Measurements from ENCODE around the gene OTOA.
"Not testable (repeated sequence)": the region's sequence is repeated elsewhere in the genome, so short reads cannot be mapped to it uniquely, and the experiment has no call there.

Gene OTOA

GRCh38 chr16:21727344-21727743 is 63.6 kb downstream of the OTOA start:
- no peak for DNase-seq

DNA sequence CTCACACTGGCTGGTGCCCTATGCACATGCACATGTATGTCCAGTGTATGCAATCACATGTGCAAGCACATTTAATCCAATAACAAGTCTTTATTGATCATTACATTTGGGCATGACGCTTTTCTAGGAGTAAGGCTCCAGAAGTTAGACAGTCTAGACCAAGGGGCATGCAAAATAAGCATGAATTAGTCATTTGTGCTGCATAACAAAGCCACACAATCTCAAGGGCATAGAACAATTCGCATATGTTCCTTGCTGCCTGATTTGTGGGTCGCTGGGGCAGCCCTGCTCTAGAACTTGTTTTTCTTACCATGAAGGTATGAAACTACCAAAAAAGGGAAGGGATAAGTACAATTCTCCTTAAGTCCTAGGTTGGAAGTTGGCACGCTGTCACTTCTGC is 67.5 kb downstream of the OTOA start:
- not testable (repeated sequence) for DNase-seq

DNA sequence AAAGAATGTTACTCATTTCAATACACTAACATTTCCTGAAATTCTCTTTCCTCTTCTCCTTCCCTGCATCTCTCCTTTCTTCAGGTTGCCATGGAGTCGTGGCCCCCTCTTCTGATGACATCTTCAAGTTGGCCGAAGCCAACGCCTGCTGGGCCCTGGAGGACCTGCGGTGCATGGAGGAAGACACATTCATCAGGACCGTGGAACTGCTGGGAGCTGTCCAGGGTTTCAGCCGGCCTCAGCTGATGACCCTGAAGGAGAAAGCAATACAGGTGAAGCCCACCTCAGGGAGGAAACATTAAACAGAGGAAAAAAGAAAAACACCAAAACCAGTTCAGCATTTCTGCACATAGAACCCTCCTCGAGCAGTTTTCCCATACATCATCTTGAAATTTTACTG is 76.9 kb downstream of the OTOA start:
- DNase-seq = not testable (repeated sequence)

GRCh38 chr16:21756192-21757079 is 92.7 kb downstream of the OTOA start:
- DNase-seq = not testable (repeated sequence)

GRCh38 chr16:21757080-21757671 is 93.4 kb downstream of the OTOA start:
- not testable (repeated sequence) for DNase-seq

- not testable (repeated sequence) for DNase-seq
Measured at GRCh38 chr16:21768280-21768679, 104.5 kb downstream of the OTOA start.

- DNase-seq = not testable (repeated sequence)
Measured at GRCh38 chr16:21768810-21769209, 105.0 kb downstream of the OTOA start.

DNA sequence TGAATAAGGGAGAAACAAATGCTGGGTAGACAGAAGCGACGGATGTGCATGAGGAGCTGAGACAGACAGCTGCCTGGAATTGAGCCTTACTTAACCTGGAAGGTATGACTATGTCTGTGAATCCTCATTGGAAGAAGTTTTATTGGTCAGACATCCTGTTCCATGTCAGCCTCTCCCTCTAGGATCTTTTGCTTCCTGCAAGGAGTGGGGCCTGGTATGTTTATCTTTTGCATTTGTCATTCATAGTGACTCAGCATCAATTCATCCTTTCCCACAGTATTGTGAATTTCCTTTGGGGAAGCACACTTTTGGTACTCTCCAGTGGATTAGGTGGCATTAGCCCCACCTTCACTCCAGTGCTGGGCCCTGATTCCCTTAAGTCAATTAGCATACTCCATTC is 105.5 kb downstream of the OTOA start:
- DNase-seq = not testable (repeated sequence)

GRCh38 chr16:21770584-21770983 is 106.8 kb downstream of the OTOA start:
- DNase-seq = not testable (repeated sequence)

DNA sequence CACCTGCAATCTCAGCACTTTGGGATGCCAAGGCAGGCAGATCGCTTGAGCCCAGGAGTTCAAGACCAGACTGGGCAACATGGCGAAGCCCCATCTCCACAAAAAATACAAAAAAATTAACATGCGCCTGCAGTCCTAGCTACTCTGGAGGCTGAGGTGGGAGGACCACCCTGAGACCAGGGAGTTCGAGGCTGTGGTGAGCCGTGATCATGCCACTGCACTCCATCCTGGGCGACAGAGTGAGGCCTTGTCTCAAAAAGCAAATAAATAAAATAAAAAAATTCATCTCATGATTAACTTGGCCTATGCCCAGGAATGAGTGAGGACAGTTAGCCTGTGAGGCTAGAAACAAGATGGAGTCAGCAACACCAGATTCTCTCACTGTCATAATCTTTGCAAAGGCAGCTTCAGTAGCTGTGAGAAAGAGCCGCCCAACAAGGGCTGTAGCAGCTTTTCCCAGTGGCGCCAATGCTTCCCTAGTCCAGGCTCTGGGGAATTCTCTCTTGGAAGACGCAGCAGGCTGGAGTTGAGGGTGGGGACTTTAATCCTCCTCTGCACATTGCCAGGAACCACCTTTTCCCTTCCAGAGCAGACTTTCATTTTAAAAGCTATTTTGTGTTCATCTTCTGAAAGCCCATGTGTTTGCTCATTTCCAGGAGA is 108.9 kb downstream of the OTOA start:
- DNase-seq = not testable (repeated sequence)

DNA sequence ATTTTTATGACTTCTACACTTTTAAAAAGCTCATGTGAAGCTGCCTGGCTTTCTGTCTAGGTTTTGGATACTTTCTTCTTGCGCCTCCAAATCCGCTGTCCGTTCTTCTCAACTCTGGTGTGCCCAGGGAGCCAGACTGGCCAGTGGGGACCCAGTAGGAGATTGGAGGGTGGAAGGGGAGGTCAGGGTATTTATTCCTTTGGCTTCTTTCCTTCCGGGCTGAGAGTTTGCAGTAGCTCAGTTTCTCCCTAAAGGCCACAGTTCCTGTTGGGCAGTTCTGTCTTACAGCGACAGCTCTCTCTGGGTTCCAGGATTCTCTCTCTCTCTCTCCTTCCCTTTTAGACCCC is 109.4 kb downstream of the OTOA start:
- DNase-seq = not testable (repeated sequence)

- DNase-seq = not testable (repeated sequence)
Measured at GRCh38 chr16:21780525-21780924, 116.8 kb downstream of the OTOA start.

DNA sequence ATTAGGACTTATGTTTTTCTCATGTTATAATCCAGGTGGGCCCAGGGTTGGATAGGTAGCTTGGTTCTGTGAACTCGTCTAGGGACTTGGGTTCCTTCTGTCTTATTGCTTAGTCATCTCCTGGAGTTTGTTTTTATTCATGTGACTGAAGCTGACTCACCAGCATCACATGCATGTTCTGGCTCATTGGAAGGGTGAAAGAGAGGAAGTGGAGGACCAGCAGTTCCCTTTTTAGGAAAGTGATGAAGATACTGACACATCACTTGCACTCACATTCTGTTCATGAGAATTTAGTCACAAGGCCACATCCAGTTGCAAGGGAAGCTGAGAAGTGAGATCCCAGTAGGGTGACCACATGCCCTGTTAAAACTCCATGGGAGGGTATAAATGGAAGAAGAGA is 126.7 kb downstream of the OTOA start:
- DNase-seq = not testable (repeated sequence)

GRCh38 chr16:21793310-21793709 is 129.5 kb downstream of the OTOA start:
- not testable (repeated sequence) for DNase-seq

DNA sequence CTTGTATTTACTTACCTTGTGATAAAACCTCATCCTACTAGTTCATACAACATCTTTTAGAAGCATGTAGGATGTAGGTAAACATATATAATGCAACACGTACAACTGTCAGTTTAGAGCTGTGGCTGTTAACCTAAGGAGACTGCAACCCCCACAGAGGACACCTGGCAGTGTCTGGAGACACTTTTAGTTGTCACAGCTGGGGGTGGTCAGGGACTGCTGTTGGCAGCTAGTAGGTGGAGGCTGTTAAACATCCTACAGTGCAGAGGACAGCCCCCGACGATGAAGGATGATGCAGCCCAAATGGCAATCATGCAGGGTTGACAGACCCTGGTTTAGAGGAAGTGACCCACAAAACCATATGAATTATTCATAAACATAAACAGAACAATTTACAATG is 134.8 kb downstream of the OTOA start:
- DNase-seq = not testable (repeated sequence)

GRCh38 chr16:21801538-21802374 is 138.0 kb downstream of the OTOA start:
- peak; percentile 3 for DNase-seq

DNA sequence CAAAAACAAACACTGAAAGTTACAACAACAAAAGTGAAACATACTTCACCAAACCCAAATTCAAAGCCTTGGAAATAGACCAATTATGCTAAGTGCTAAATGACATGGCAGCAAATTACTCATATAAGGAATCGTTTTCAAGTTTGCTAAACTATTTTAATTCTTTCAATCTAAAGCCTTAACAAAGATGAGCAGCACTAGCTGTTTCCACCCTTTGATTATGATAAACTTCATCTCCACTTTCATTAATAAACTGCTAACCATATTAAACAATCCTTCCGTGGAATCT is 138.6 kb downstream of the OTOA start:
- DNase-seq = not testable (repeated sequence)

All from NCI-H345 (cell line).